Measurements from ENCODE around the gene OR6B3. TPM values are rescaled to one million over a fixed set of nuclear protein-coding genes. Genes with fewer than 3 reads are reported as not detected.

OR6B3 gene
- total and polyA plus RNA-seq, 11 donors: not detected

GRCh38 chr2:240014327-240014726, 39.0 kb downstream of the OR6B3 start:
- ATAC-seq (no peak), DNase-seq (no peak)
- no peak overlapping the region for H3K27ac ChIP-seq
- no peak for TF ChIP-seq POLR2A (IDR thresholded peaks at IDR 0.05)
- TF ChIP-seq CTCF (IDR thresholded peaks at IDR 0.05): no peak
- intact Hi-C loops (cut with DNase I): no loop called here
- H3K9me3 ChIP-seq: no peaks in the 10 kb centered on the region
- peaks cover 0 to 100% (median 99%) of the 10 kb centered on the region in 9 donors for H3K36me3 ChIP-seq
- H3K27me3 ChIP-seq: no peaks in the 10 kb centered on the region
- H3K4me3 ChIP-seq: no peak overlapping the region
- H3K4me1 ChIP-seq: peaks cover 0 to 7% (median 0%) of the 10 kb centered on the region in 12 donors
- 91 to 95% (median 93%) methylated on average over 9 of the region's 9 CpGs for WGBS, 4 donors

GRCh38 chr2:240013343-240013742, 40.0 kb downstream of the OR6B3 start:
- H3K36me3 ChIP-seq: peaks cover 0 to 100% (median 100%) of the 10 kb centered on the region in 9 donors

GRCh38 chr2:240002983-240003382, 50.3 kb downstream of the OR6B3 start:
- WGBS, 4 donors: 84 to 91% (median 89%) methylated on average over 7 of the region's 7 CpGs
- TF ChIP-seq CTCF (IDR thresholded peaks at IDR 0.05) (no peak), POLR2A (IDR thresholded peaks at IDR 0.05) (no peak)
- no peak overlapping the region for H3K27ac ChIP-seq
- no peaks in the 10 kb centered on the region for H3K9me3 ChIP-seq
- intact Hi-C loops (cut with DNase I): no loop called here
- peaks cover 0 to 2% (median 0%) of the 10 kb centered on the region in 12 donors for H3K4me1 ChIP-seq
- DNase-seq (no peak), ATAC-seq (no peak)
- no peak overlapping the region for H3K4me3 ChIP-seq
- H3K36me3 ChIP-seq: peaks cover 0 to 100% (median 98%) of the 10 kb centered on the region in 9 donors
- H3K27me3 ChIP-seq: no peaks in the 10 kb centered on the region

More at GRCh38 chr2:240013343-240013742, 40.0 kb downstream of the OR6B3 start:
- no peak for DNase-seq
- H3K27ac ChIP-seq: no peak overlapping the region
- TF ChIP-seq CTCF (IDR thresholded peaks at IDR 0.05) (peak in 1 of 12 donors; percentile 19), POLR2A (IDR thresholded peaks at IDR 0.05) (no peak)
- H3K9me3 ChIP-seq: no peaks in the 10 kb centered on the region
- intact Hi-C loops (cut with DNase I): no loop called here
- no peak for ATAC-seq
- H3K4me1 ChIP-seq: peaks cover 0 to 7% (median 0%) of the 10 kb centered on the region in 12 donors
- no peak overlapping the region for H3K4me3 ChIP-seq
- no peaks in the 10 kb centered on the region for H3K27me3 ChIP-seq
- 83 to 100% (median 96%) methylated on average over 1 of the region's 1 CpG for WGBS, 4 donors

- Histone ChIP-seq H3K36me3 (peaks cover 0 to 100% (median 87%) of the 10 kb centered on the region in 9 donors), H3K4me3 (no peak overlapping the region), H3K27ac (no peak overlapping the region), H3K27me3 (no peaks in the 10 kb centered on the region), H3K9me3 (no peaks in the 10 kb centered on the region), H3K4me1 (peaks cover 0 to 5% (median 0%) of the 10 kb centered on the region in 12 donors)
- DNase-seq (no peak), ATAC-seq (no peak)
- TF ChIP-seq POLR2A (IDR thresholded peaks at IDR 0.05): no peak
- TF ChIP-seq CTCF (IDR thresholded peaks at IDR 0.05): no peak
- intact Hi-C loops (cut with DNase I): no loop called here
- WGBS, 4 donors: 89 to 94% (median 94%) methylated on average over 11 of the region's 11 CpGs
Observed at GRCh38 chr2:240000671-240001070, 52.6 kb downstream of the OR6B3 start.
